Breast epithelium (tissue), 4 donors: ENCODE data around the gene SLC28A1. TPM values are rescaled to one million over a fixed set of nuclear protein-coding genes. Genes with fewer than 3 reads are reported as not detected.
A peak's percentile ranks its signal among the peaks of the same experiment; 100 is the strongest.

ENCODE experiments used
- DNase-seq, 2 donors: peaks; one replicate each; pipeline ENCODE4 v3.0.0-alpha.2; 2019; ENCODE audit warnings: low spot score in 2 of 2
- H3K27ac ChIP-seq, 2 donors: fragments of 200-600 bp; sonication (generic) in 1 of 2; one replicate each; pipeline ENCODE4 v1.5.1; 2016 to 2019; ENCODE audit warnings: mild to moderate bottlenecking in 1 of 2
- H3K27me3 ChIP-seq, 2 donors: fragments of 200-600 bp; sonication (generic) in 1 of 2; one replicate each; pipeline versions ENCODE4 v1.5.1 to v1.6.0; 2017 to 2019; ENCODE audit warnings: control low read depth in 1 of 2, mild to moderate bottlenecking in 1 of 2
- H3K36me3 ChIP-seq: fragments of 200-600 bp; one replicate; pipeline ENCODE4 v1.5.1; 2019
- H3K4me1 ChIP-seq, 2 donors: fragments of 200-600 bp; sonication (generic); one replicate each; pipeline ENCODE4 v1.5.1; 2016 to 2019; ENCODE audit warnings: control low read depth in 1 of 2
- H3K4me3 ChIP-seq, 3 donors: fragments of 200-600 bp; sonication (generic); 1 replicate in 2 of 3; 2 replicates in 1 of 3; pipeline ENCODE4 v1.5.1; 2016 to 2019; ENCODE audit warnings: mild to moderate bottlenecking in 3 of 3, moderate library complexity in 2 of 3
- H3K9me3 ChIP-seq, 2 donors: fragments of 200-600 bp; sonication (generic) in 1 of 2; one replicate each; pipeline ENCODE4 v1.5.1; 2016 to 2019; ENCODE audit warnings: control low read depth in 1 of 2
- CTCF ChIP-seq, 3 donors: fragments of 450-650 bp; IDR thresholded peaks; one replicate each; pipeline ENCODE4 v1.5.1; 2016 to 2017; ENCODE audit warnings: antibody characterized with exemption in 3 of 3, mild to moderate bottlenecking in 3 of 3, moderate library complexity in 3 of 3
- POLR2A ChIP-seq: fragments of 450-650 bp; IDR thresholded peaks from one replicate; pipeline ENCODE4 v1.6.1; 2016; ENCODE audit warnings: antibody characterized with exemption, mild to moderate bottlenecking, moderate library complexity
- POLR2AphosphoS5 ChIP-seq, 3 donors: sonication (generic); formaldehyde crosslinking; IDR thresholded peaks; one replicate each; pipeline ENCODE4 v1.6.1; 2017; ENCODE audit warnings: antibody characterized with exemption in 3 of 3
- intact Hi-C: fragments of 100-400 bp; cut with DNase I; formaldehyde crosslinking; loops from one replicate; pipeline ENCODE4 v1.15.1; 2023; ENCODE audit warnings: low total_unique reads
- total RNA-seq, 3 donors: library from RNA; depleted of rRNA; stranded (reverse); fragments of >200 nt; gene quantifications; one replicate each; pipeline ENCODE4 v1.1.0, GENCODE V29; 2016

The SLC28A1 gene
- total RNA-seq, 3 donors from 2014 or later: 0.59 TPM; not detected in 2

- Histone ChIP-seq H3K36me3 (no peaks in the 10 kb centered on the region), H3K9me3 (no peaks in the 10 kb centered on the region), H3K27me3 (no peaks in the 10 kb centered on the region), H3K4me3 (no peak overlapping the region), H3K4me1 (no peaks in the 10 kb centered on the region), H3K27ac (peak overlapping the region in 1 of 2 donors; percentile 38)
- intact Hi-C loops: no loop called here
- DNase-seq: no peak
- TF ChIP-seq CTCF (IDR thresholded peaks at IDR 0.05): no peak
These were observed 19.3 kb downstream of the SLC28A1 start for GRCh38 chr15:84903751-84904150.

- H3K4me1 ChIP-seq: no peaks in the 10 kb centered on the region
- H3K36me3 ChIP-seq: no peaks in the 10 kb centered on the region
- DNase-seq: no peak
- H3K4me3 ChIP-seq: no peak overlapping the region
- no peaks in the 10 kb centered on the region for H3K27me3 ChIP-seq
- TF ChIP-seq CTCF (IDR thresholded peaks at IDR 0.05): no peak
- no peak for TF ChIP-seq POLR2A
- TF ChIP-seq POLR2AphosphoS5 (IDR thresholded peaks at IDR 0.05): no peak
- no peaks in the 10 kb centered on the region for H3K9me3 ChIP-seq
- H3K27ac ChIP-seq: peak overlapping the region in 1 of 2 donors; percentile 38
- intact Hi-C loops: no loop called here
These were observed 20.0 kb downstream of the SLC28A1 start for GRCh38 chr15:84904419-84904818.

GRCh38 chr15:84905016-84905916 lies 20.8 kb downstream of the SLC28A1 start:
- Histone ChIP-seq H3K4me1 (no peaks in the 10 kb centered on the region), H3K4me3 (no peak overlapping the region), H3K27ac (no peak overlapping the region), H3K36me3 (no peaks in the 10 kb centered on the region), H3K9me3 (no peaks in the 10 kb centered on the region), H3K27me3 (no peaks in the 10 kb centered on the region)
- intact Hi-C loops: no loop called here
- TF ChIP-seq CTCF (IDR thresholded peaks at IDR 0.05): no peak
- no peak for TF ChIP-seq POLR2A
- TF ChIP-seq POLR2AphosphoS5 (IDR thresholded peaks at IDR 0.05): no peak
- DNase-seq: no peak

GRCh38 chr15:84907731-84908130 lies 23.3 kb downstream of the SLC28A1 start:
- Histone ChIP-seq H3K9me3 (no peaks in the 10 kb centered on the region), H3K4me1 (peaks cover 9 to 15% of the 10 kb centered on the region in 2 donors), H3K4me3 (no peak overlapping the region), H3K36me3 (no peaks in the 10 kb centered on the region), H3K27ac (no peak overlapping the region), H3K27me3 (no peaks in the 10 kb centered on the region)
- no peak for DNase-seq
- intact Hi-C loops: no loop called here
- TF ChIP-seq CTCF (IDR thresholded peaks at IDR 0.05): no peak
- no peak for TF ChIP-seq POLR2A
- TF ChIP-seq POLR2AphosphoS5 (IDR thresholded peaks at IDR 0.05): no peak

- Histone ChIP-seq H3K4me1 (peaks cover 9 to 19% of the 10 kb centered on the region in 2 donors), H3K27ac (peak overlapping the region in 1 of 2 donors; percentile 36), H3K27me3 (no peaks in the 10 kb centered on the region), H3K36me3 (no peaks in the 10 kb centered on the region), H3K4me3 (no peak overlapping the region), H3K9me3 (no peaks in the 10 kb centered on the region)
- DNase-seq: no peak
- TF ChIP-seq POLR2A: no peak
- no peak for TF ChIP-seq CTCF (IDR thresholded peaks at IDR 0.05)
- no peak for TF ChIP-seq POLR2AphosphoS5 (IDR thresholded peaks at IDR 0.05)
- intact Hi-C loops: no loop called here
These were observed 24.1 kb downstream of the SLC28A1 start for GRCh38 chr15:84908564-84908963.
